ENCODE results near the gene ICE2. TPM values are rescaled to one million over a fixed set of nuclear protein-coding genes. Genes with fewer than 3 reads are reported as not detected.

Gene ICE2
- total and polyA plus RNA-seq, 4 experiments from 2014 or later: 46.5 to 68.4 (median 61.2) TPM

DNA sequence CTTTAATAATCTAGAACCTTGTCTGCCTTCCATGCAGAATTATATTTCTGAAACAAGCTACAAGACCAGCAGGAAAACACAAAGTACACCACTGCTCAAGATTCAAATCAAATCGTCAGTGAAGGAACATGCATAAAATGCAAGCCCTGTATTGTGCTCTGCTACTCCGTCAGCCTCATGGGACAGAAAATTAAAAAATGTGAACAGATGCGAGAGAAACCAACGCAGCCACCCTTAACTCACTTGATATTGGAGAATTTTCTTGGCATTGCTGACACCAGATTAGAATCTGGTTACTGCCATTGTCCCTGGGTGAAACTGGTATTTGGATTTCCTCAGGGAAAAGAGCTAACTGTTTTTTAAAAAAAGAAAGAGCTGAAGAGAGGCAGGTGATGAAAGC is 104.7 kb downstream of the ICE2 start:
- Histone ChIP-seq H3K36me3 (ENCODE audit: insufficient read depth, low read length) (peaks cover 28% of the 10 kb centered on the region), H3K27ac (ENCODE audit: low read depth, low read length) (no peak overlapping the region), H3K9me3 (ENCODE audit: control insufficient read depth in 1 of 2, low read length in 2 of 2) (no peaks in the 10 kb centered on the region), H3K4me1 (ENCODE audit: insufficient read depth, low read length) (peaks cover 5% of the 10 kb centered on the region), H3K4me3 (ENCODE audit: low read length in 2 of 2) (no peak overlapping the region), H3K27me3 (ENCODE audit: insufficient read depth, low read length) (no peaks in the 10 kb centered on the region)
- Mint-ChIP-seq H3K9me3 (no peaks in the 10 kb centered on the region), H3K4me1 (peaks cover 14 to 21% (median 19%) of the 10 kb centered on the region in 4 donors), H3K4me3 (peak overlapping the region in 1 of 8 donors; percentile 7), H3K27me3 (no peaks in the 10 kb centered on the region), H3K36me3 (peaks cover 30 to 68% of the 10 kb centered on the region in 2 donors), H3K27ac (peak overlapping the region in 2 of 7 donors; percentile 8 to 11)
- DNase-seq: no peak
- intact Hi-C loops (cut with micrococcal nuclease): no loop called here
- ChIA-PET CTCF (ENCODE audit: partially characterized antibody) (interaction anchor here (0.8 to 1.9 kb wide), 2 partner anchors 15 to 140 kb away, joined by 3 to 6 read pairs; no protein-coding TSS in a partner anchor), POLR2A (ENCODE audit: partially characterized antibody) (interaction anchor here (1.4 kb wide), 2 partner anchors 12 to 24 kb away, joined by 3 to 5 read pairs; partner anchors contain the start of gene ANXA2)

DNA sequence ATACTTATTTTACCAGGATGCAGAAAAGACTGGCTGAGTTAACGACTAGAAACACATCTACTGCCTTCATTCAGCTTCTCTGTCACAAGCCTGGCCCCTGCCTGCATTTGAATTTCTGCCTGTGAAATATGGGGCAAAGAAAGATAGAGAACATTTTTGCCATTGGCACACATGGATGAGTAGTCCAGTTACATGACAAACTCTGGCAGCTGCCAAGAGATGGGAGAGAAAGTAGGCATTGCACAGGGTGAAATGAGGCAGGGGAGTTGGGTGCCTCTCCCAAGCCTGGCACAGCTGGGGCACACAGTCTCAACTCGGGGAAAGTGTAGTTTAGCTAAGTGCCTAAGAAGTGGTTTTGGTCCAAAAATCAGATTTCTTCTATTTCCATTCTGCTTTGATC is 105.2 kb downstream of the ICE2 start:
- H3K4me3 Mint-ChIP-seq: no peak overlapping the region
- intact Hi-C loops (cut with micrococcal nuclease): no loop called here
- H3K4me1 Mint-ChIP-seq: peaks cover 14 to 21% (median 19%) of the 10 kb centered on the region in 4 donors
- CTCF ChIA-PET (ENCODE audit: partially characterized antibody): interaction anchor here (0.8 to 1.9 kb wide), 3 partner anchors 14 to 140 kb away, joined by 3 to 6 read pairs (median 3); no protein-coding TSS in a partner anchor
- no peak overlapping the region for H3K4me3 ChIP-seq (ENCODE audit: low read length in 2 of 2)
- DNase-seq: no peak
- peaks cover 31 to 71% of the 10 kb centered on the region in 2 donors for H3K36me3 Mint-ChIP-seq
- peaks cover 5% of the 10 kb centered on the region for H3K4me1 ChIP-seq (ENCODE audit: insufficient read depth, low read length)
- no peaks in the 10 kb centered on the region for H3K9me3 Mint-ChIP-seq
- POLR2A ChIA-PET (ENCODE audit: partially characterized antibody): interaction anchor here (1.4 kb wide), 2 partner anchors 11 to 24 kb away, joined by 3 to 5 read pairs; partner anchors contain the start of gene ANXA2
- peak overlapping the region in 6 of 7 donors; percentile 8 to 41 (median 24) for H3K27ac Mint-ChIP-seq
- H3K27me3 Mint-ChIP-seq: no peaks in the 10 kb centered on the region
- H3K36me3 ChIP-seq (ENCODE audit: insufficient read depth, low read length): peaks cover 33% of the 10 kb centered on the region
- no peaks in the 10 kb centered on the region for H3K27me3 ChIP-seq (ENCODE audit: insufficient read depth, low read length)
- H3K27ac ChIP-seq (ENCODE audit: low read depth, low read length): no peak overlapping the region
- H3K9me3 ChIP-seq (ENCODE audit: control insufficient read depth in 1 of 2, low read length in 2 of 2): no peaks in the 10 kb centered on the region

DNA sequence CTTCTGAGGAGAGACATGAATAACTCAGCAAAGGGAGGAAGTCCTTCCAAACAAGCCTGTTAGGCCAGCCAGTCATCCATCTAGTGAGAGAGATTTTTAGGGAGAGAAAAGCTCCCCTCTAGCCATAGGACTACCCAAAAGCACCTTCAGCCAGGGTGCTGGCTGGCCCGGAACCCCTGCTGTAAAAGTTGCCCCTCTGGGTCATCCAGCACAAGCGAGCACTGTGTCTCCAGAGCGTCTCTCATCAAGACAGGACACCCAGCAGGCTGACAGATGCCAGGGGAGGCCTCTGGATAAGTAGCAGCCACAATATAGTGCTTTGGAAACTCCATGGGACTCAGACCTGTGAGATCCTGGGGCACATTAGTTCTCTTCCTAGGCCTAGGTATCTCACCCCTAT is 105.6 kb downstream of the ICE2 start:
- no peaks in the 10 kb centered on the region for H3K9me3 ChIP-seq (ENCODE audit: control insufficient read depth in 1 of 2, low read length in 2 of 2)
- H3K4me3 ChIP-seq (ENCODE audit: low read length in 2 of 2): no peak overlapping the region
- Mint-ChIP-seq H3K4me3 (no peak overlapping the region), H3K27me3 (no peaks in the 10 kb centered on the region), H3K27ac (peak overlapping the region in 6 of 7 donors; percentile 11 to 71 (median 34)), H3K36me3 (peaks cover 31 to 75% of the 10 kb centered on the region in 2 donors), H3K4me1 (peaks cover 14 to 21% (median 19%) of the 10 kb centered on the region in 4 donors), H3K9me3 (no peaks in the 10 kb centered on the region)
- no peak for DNase-seq
- POLR2A ChIA-PET (ENCODE audit: partially characterized antibody): interaction anchor here (1.4 kb wide), 1 partner anchor 24 kb away, joined by 5 read pairs; the partner anchor contains the start of gene ANXA2
- CTCF ChIA-PET (ENCODE audit: partially characterized antibody): interaction anchor here (1.2 to 1.9 kb wide), 3 partner anchors 14 to 35 kb away, joined by 3 to 6 read pairs (median 6); no protein-coding TSS in a partner anchor
- H3K4me1 ChIP-seq (ENCODE audit: insufficient read depth, low read length): peaks cover 5% of the 10 kb centered on the region
- no peak overlapping the region for H3K27ac ChIP-seq (ENCODE audit: low read depth, low read length)
- H3K36me3 ChIP-seq (ENCODE audit: insufficient read depth, low read length): peaks cover 36% of the 10 kb centered on the region
- intact Hi-C loops (cut with micrococcal nuclease): no loop called here
- no peaks in the 10 kb centered on the region for H3K27me3 ChIP-seq (ENCODE audit: insufficient read depth, low read length)

DNA sequence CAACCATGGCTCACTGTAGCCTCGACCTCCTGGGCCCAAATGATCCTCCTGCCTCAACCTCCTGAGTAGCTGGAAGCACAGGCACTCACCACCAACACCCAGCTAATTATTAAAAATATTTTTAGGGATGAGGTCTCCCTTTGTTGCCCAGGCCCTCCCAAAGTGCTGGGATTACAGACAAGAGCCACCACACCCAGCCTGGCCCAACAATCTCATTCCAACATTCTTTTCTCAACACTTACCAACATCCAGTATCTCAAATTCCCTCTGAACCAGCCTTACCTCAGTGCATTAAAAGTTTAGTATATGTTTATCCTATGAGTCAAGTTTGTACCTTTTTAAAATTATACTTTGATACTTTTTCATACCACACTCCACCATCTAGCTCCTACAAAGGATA is 106.2 kb downstream of the ICE2 start:
- Histone ChIP-seq H3K36me3 (ENCODE audit: insufficient read depth, low read length) (peaks cover 36% of the 10 kb centered on the region), H3K27me3 (ENCODE audit: insufficient read depth, low read length) (no peaks in the 10 kb centered on the region), H3K9me3 (ENCODE audit: control insufficient read depth in 1 of 2, low read length in 2 of 2) (no peaks in the 10 kb centered on the region), H3K4me3 (ENCODE audit: low read length in 2 of 2) (no peak overlapping the region), H3K4me1 (ENCODE audit: insufficient read depth, low read length) (peaks cover 5% of the 10 kb centered on the region), H3K27ac (ENCODE audit: low read depth, low read length) (no peak overlapping the region)
- DNase-seq: no peak
- Mint-ChIP-seq H3K36me3 (peaks cover 31 to 72% of the 10 kb centered on the region in 2 donors), H3K27me3 (no peaks in the 10 kb centered on the region), H3K4me1 (peaks cover 14 to 21% (median 19%) of the 10 kb centered on the region in 4 donors), H3K27ac (peak overlapping the region in 6 of 7 donors; percentile 11 to 71 (median 40)), H3K4me3 (no peak overlapping the region), H3K9me3 (no peaks in the 10 kb centered on the region)
- POLR2A ChIA-PET (ENCODE audit: partially characterized antibody): interaction anchor here (1.4 kb wide), 1 partner anchor 25 kb away, joined by 5 read pairs; the partner anchor contains the start of gene ANXA2
- intact Hi-C loops (cut with micrococcal nuclease): no loop called here
- CTCF ChIA-PET (ENCODE audit: partially characterized antibody): interaction anchor here (1.1 to 1.2 kb wide), 3 partner anchors 9 to 36 kb away, joined by 3 to 6 read pairs (median 3); no protein-coding TSS in a partner anchor

DNA sequence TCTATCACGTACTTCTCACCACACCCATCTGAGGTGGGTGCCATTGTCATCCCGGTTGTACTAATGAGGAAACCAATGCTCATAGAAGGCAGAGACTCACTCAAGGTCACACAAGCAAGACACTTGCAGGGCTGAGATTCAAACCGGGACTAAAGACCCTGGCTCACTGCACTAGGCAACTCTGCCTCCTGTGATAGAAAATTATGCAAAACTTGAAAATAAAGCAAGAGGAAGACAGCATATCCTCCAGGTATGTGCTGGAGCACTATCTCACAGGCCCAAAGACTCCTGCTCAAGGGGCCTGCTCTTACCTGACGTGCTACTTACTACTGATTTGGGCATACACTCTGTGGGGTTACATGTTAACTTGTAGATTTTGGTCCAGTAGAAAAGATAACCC is 106.7 kb downstream of the ICE2 start:
- POLR2A ChIA-PET (ENCODE audit: partially characterized antibody): no interaction called here
- peaks cover 5% of the 10 kb centered on the region for H3K4me1 ChIP-seq (ENCODE audit: insufficient read depth, low read length)

DNA sequence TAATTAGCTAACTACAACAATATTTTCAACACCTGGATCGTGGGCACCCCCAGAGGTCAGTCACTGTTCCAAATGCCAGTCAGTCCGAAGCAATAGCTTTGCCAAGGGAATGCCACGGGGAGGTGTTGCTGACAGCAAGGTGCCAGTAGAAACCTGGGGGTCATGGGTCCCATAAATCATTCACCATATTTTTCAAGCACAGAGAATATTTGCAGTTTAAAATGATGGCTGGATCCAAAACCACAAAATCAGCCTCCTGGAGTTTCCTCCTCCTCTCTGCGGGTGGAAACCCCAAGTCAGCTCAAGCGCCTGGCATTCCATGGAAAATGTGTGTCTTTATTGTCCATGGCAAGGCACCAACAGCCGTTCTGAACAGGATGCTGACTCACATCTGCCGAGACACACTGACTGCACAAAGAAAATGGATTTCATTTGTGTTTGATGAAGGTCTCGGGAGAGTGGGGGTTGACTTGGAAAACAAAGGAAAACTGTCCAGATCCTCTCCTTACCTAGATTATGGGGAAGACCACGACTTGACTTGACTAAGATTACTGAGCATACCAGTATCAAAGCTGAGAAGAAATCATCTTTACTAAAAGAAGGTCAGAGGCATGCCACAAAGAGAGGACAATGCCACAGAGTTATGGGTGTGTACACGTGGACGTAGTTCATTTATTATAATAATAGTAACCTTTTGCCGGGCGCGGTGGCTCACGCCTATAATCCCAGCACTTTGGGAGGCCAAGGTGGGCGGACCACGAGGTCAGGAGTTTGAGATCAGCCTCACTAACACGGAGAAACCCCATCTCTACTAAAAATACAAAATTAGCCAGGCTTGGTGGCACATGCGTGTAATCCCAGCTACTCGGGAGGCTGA is 107.5 kb downstream of the ICE2 start:
- H3K4me3 ChIP-seq (ENCODE audit: low read length in 2 of 2): no peak overlapping the region
- H3K36me3 Mint-ChIP-seq: peaks cover 31 to 63% of the 10 kb centered on the region in 2 donors
- no peak overlapping the region for H3K4me3 Mint-ChIP-seq
- H3K4me1 Mint-ChIP-seq: peaks cover 14 to 21% (median 19%) of the 10 kb centered on the region in 4 donors
- peak overlapping the region in 6 of 7 donors; percentile 22 to 83 (median 54) for H3K27ac Mint-ChIP-seq
- DNase-seq: no peak
- peaks cover 5% of the 10 kb centered on the region for H3K4me1 ChIP-seq (ENCODE audit: insufficient read depth, low read length)
- H3K36me3 ChIP-seq (ENCODE audit: insufficient read depth, low read length): peaks cover 30% of the 10 kb centered on the region
- no peaks in the 10 kb centered on the region for H3K27me3 ChIP-seq (ENCODE audit: insufficient read depth, low read length)
- H3K9me3 Mint-ChIP-seq: no peaks in the 10 kb centered on the region
- H3K9me3 ChIP-seq (ENCODE audit: control insufficient read depth in 1 of 2, low read length in 2 of 2): no peaks in the 10 kb centered on the region
- POLR2A ChIA-PET (ENCODE audit: partially characterized antibody): interaction anchor here (0.9 kb wide), 1 partner anchor 27 kb away, joined by 3 read pairs; the partner anchor contains the start of gene ANXA2
- no peak overlapping the region for H3K27ac ChIP-seq (ENCODE audit: low read depth, low read length)
- CTCF ChIA-PET (ENCODE audit: partially characterized antibody): no interaction called here
- H3K27me3 Mint-ChIP-seq: no peaks in the 10 kb centered on the region
- intact Hi-C loops (cut with micrococcal nuclease): no loop called here

More for the DNA sequence above, 106.7 kb downstream of the ICE2 start:
- CTCF ChIA-PET (ENCODE audit: partially characterized antibody): interaction anchor here (1.1 to 1.2 kb wide), 2 partner anchors 9 to 13 kb away, joined by 3 to 6 read pairs; no protein-coding TSS in a partner anchor
- Mint-ChIP-seq H3K4me1 (peaks cover 14 to 21% (median 19%) of the 10 kb centered on the region in 4 donors), H3K36me3 (peaks cover 31 to 71% of the 10 kb centered on the region in 2 donors), H3K27me3 (no peaks in the 10 kb centered on the region), H3K9me3 (no peaks in the 10 kb centered on the region), H3K27ac (peak overlapping the region in 4 of 7 donors; percentile 25 to 81 (median 71)), H3K4me3 (peak overlapping the region in 1 of 8 donors; percentile 3)
- DNase-seq: no peak
- Histone ChIP-seq H3K9me3 (ENCODE audit: control insufficient read depth in 1 of 2, low read length in 2 of 2) (no peaks in the 10 kb centered on the region), H3K27me3 (ENCODE audit: insufficient read depth, low read length) (no peaks in the 10 kb centered on the region), H3K27ac (ENCODE audit: low read depth, low read length) (no peak overlapping the region), H3K36me3 (ENCODE audit: insufficient read depth, low read length) (peaks cover 36% of the 10 kb centered on the region), H3K4me3 (ENCODE audit: low read length in 2 of 2) (no peak overlapping the region)
- intact Hi-C loops (cut with micrococcal nuclease): no loop called here

DNA sequence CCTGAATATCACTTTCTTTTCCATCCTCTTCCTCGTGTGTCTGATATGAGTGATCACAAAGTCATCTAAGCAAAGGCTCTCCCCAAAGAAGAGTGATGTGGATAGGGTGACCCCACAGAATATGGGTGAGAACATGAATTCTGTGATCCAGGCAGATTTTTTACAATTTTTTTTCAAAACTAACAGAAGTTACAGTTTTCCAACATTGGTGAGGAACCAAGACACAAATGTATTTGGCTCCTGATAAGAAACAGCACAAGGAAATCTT is 108.1 kb downstream of the ICE2 start:
- peaks cover 26 to 58% of the 10 kb centered on the region in 2 donors for H3K36me3 Mint-ChIP-seq
- H3K4me1 Mint-ChIP-seq: peaks cover 13 to 21% (median 18%) of the 10 kb centered on the region in 4 donors
- H3K9me3 Mint-ChIP-seq: no peaks in the 10 kb centered on the region
- H3K27me3 Mint-ChIP-seq: no peaks in the 10 kb centered on the region
- H3K4me3 ChIP-seq (ENCODE audit: low read length in 2 of 2): no peak overlapping the region
- ChIA-PET CTCF (ENCODE audit: partially characterized antibody) (no interaction called here), POLR2A (ENCODE audit: partially characterized antibody) (interaction anchor here (0.9 kb wide), 1 partner anchor 28 kb away, joined by 3 read pairs; the partner anchor contains the start of gene ANXA2)
- no peaks in the 10 kb centered on the region for H3K27me3 ChIP-seq (ENCODE audit: insufficient read depth, low read length)
- peaks cover 5% of the 10 kb centered on the region for H3K4me1 ChIP-seq (ENCODE audit: insufficient read depth, low read length)
- intact Hi-C loops (cut with micrococcal nuclease): no loop called here
- peaks cover 30% of the 10 kb centered on the region for H3K36me3 ChIP-seq (ENCODE audit: insufficient read depth, low read length)
- no peak overlapping the region for H3K4me3 Mint-ChIP-seq
- no peak overlapping the region for H3K27ac ChIP-seq (ENCODE audit: low read depth, low read length)
- H3K9me3 ChIP-seq (ENCODE audit: control insufficient read depth in 1 of 2, low read length in 2 of 2): no peaks in the 10 kb centered on the region
- no peak for DNase-seq
- H3K27ac Mint-ChIP-seq: peak overlapping the region; percentile 6 to 91 (median 61)
